ENCODE data around the gene CTDSPL2.

- TF ChIP-seq SMC3 (conservative IDR thresholded peaks at IDR 0.05; ENCODE audit: poor library complexity) (no peak), POLR2AphosphoS5 (IDR thresholded peaks at IDR 0.05) (no peak), TAF1 (IDR thresholded peaks at IDR 0.05; ENCODE audit: low read depth) (no peak)
- TF ChIP-seq, protein P1, sequence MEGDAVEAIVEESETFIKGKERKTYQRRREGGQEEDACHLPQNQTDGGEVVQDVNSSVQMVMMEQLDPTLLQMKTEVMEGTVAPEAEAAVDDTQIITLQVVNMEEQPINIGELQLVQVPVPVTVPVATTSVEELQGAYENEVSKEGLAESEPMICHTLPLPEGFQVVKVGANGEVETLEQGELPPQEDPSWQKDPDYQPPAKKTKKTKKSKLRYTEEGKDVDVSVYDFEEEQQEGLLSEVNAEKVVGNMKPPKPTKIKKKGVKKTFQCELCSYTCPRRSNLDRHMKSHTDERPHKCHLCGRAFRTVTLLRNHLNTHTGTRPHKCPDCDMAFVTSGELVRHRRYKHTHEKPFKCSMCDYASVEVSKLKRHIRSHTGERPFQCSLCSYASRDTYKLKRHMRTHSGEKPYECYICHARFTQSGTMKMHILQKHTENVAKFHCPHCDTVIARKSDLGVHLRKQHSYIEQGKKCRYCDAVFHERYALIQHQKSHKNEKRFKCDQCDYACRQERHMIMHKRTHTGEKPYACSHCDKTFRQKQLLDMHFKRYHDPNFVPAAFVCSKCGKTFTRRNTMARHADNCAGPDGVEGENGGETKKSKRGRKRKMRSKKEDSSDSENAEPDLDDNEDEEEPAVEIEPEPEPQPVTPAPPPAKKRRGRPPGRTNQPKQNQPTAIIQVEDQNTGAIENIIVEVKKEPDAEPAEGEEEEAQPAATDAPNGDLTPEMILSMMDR (IDR thresholded peaks at IDR 0.05; ENCODE audit: poor library complexity, severe bottlenecking): no peak
Observed at GRCh38 chr15:44450172-44450571, 22.7 kb downstream of the CTDSPL2 start.

All from neural cell (in vitro differentiated cells).